HG03095 (cell line): Measurements from ENCODE around the gene IL17RD.
"Not testable (repeated sequence)": the region's sequence is repeated elsewhere in the genome, so short reads cannot be mapped to it uniquely, and the experiment has no call there.

Experiments
- ATAC-seq: cut with Tn5 transposase; IDR thresholded peaks from one replicate; pipeline ENCODE4 v1.9.1; 2021; ENCODE audit warnings: moderate library complexity; ENCODE audit not compliant: unreplicated experiment

Gene IL17RD

GRCh38 chr3:57094575-57094974 lies 70.6 kb downstream of the IL17RD start:
- no peak for ATAC-seq

GRCh38 chr3:57093971-57094535 lies 71.1 kb downstream of the IL17RD start:
- no peak for ATAC-seq

GRCh38 chr3:57093489-57093888 lies 71.7 kb downstream of the IL17RD start:
- ATAC-seq = no peak

- ATAC-seq = no peak
These were observed 73.5 kb downstream of the IL17RD start for GRCh38 chr3:57091521-57092273.

GRCh38 chr3:57089043-57089442 lies 76.1 kb downstream of the IL17RD start:
- no peak for ATAC-seq

GRCh38 chr3:57088503-57088902 lies 76.7 kb downstream of the IL17RD start:
- no peak for ATAC-seq

- no peak for ATAC-seq
These were observed 77.6 kb downstream of the IL17RD start for GRCh38 chr3:57087361-57088092.

GRCh38 chr3:57086201-57086600 lies 79.0 kb downstream of the IL17RD start:
- no peak for ATAC-seq

GRCh38 chr3:57085211-57085610 lies 79.9 kb downstream of the IL17RD start:
- no peak for ATAC-seq

GRCh38 chr3:57083266-57083995 lies 81.7 kb downstream of the IL17RD start:
- ATAC-seq = not testable (repeated sequence)

- no peak for ATAC-seq
These were observed 82.7 kb downstream of the IL17RD start for GRCh38 chr3:57082481-57082880.

GRCh38 chr3:57081173-57081572 lies 84.0 kb downstream of the IL17RD start:
- no peak for ATAC-seq

- ATAC-seq = no peak
These were observed 85.0 kb downstream of the IL17RD start for GRCh38 chr3:57080171-57080570.

GRCh38 chr3:57079474-57079831 lies 85.7 kb downstream of the IL17RD start:
- no peak for ATAC-seq

- no peak for ATAC-seq
These were observed 86.3 kb downstream of the IL17RD start for GRCh38 chr3:57078635-57079473.

- ATAC-seq = no peak
These were observed 86.9 kb downstream of the IL17RD start for GRCh38 chr3:57078344-57078634.

GRCh38 chr3:57077630-57078343 lies 87.4 kb downstream of the IL17RD start:
- no peak for ATAC-seq

- no peak for ATAC-seq
These were observed 88.7 kb downstream of the IL17RD start for GRCh38 chr3:57076422-57076951.

GRCh38 chr3:57074135-57074534 lies 91.0 kb downstream of the IL17RD start:
- no peak for ATAC-seq

GRCh38 chr3:57073628-57074027 lies 91.5 kb downstream of the IL17RD start:
- no peak for ATAC-seq
